Effector CD8-positive, alpha-beta T cell (primary cell): ENCODE measurements around the gene WDR4.
"Not testable (repeated sequence)": the region's sequence is repeated elsewhere in the genome, so short reads cannot be mapped to it uniquely, and the experiment has no call there.

Experiments
- DNase-seq: peaks from one replicate; lab custom pipeline; 2025; lab: John Stamatoyannopoulos, UW

The WDR4 gene

DNA sequence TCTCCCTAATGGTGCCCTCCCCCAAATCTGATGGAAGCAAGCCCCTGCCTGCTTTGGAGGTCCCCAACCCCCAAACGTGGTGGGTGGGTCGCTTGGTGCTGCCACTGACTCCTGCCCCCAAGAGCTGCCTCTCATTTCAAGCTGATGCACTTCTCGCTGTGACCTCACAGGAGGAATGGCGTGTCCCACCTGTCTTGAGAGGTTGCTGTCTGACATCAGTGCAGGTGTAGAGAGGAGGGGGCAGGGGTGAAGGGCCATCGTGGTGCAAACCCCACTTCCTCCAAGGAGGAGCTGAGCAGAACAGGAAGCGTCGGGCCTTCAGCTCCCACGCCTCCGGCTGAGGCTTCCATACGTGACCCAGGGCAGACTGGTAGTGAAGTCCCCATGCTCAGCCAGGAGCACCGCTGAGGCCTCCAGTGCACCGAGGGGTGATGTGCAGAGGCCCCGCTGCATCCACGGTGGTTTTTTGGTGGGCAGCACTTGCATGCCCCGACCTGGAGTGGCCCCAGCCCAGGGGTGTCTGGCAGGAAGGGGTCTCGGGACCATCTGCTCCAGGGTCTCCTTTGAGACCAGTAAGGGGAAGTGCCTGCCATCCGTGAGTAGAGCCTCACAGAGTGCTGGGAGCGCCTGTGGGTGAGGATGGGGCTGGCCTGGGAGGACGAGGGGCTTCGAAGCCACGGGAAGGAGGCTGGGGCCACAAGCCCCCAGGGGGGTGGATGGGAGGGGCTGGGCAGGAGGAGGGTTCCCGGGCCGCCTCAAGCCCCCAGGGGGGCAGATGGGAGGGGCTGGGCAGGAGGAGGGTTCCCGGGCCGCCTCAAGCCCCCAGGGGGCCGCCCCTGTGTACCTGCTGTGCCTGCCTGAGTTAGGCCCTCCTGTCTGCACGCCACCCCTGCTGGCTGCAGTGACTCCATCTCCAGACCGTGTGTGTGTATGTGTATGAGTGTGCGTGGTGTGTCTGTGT is 39.8 kb downstream of the WDR4 start:
- DNase-seq = no peak

DNA sequence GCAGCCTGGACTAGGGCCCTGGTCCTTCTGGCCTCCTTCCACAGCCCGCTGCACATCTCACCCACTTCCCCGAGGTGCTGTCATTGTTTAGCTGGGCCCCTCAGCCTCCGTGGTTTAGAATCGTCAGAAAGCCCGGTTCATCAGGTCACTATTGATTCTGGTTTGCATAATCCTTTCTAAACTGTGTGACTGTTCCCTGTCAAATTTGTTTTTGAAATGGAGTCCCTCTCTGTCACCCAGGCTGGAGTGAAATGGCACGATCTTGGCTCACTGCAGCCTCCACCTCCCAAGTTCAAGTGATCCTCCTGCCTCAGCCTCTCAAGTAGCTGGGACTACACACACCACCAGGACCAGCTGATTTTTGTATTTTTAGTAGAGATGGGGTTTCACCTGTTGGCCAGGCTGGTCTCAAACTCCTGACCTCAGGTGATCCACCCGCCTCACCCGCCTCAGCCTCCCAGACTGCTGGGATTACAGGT is 41.1 kb downstream of the WDR4 start:
- not testable (repeated sequence) for DNase-seq

DNA sequence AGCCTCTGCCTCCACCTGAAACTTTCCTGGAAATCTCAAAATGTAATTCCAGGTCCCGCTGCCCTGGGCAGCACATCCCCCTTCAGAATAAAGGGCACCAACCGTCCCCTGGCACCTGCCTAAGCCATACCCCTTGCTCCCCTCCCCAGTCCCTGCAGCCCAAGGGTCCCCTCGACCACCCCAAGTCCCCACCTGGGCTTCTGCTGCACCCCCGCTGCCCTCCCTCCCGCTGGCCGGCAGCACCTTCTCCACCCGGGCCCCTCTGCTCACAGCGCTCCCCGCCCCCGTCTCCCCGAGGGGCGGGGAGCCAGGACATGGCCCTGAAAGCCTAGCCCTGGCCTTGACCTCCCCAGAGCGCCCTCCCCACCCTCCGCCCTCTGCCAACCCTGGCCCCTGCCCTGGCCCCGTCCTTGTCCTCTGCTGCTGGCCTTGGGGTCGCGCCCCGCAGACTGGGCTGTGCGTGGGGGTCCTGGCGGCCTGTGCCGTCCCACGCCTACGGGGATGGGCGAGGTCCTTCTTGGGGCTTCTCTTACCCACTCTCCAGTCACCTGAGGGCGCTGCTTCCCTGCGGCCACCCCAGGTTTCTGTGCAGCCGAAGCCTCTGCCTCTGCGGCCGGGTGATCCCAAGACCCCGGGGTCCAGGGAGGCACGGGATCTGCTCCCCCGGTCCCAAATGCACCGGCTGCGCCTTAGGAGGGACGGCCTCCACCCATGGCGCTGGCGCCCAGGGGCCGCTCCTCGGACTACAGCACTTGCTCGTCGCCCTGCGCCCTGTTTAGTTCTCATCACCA is 41.7 kb downstream of the WDR4 start:
- no peak for DNase-seq

DNA sequence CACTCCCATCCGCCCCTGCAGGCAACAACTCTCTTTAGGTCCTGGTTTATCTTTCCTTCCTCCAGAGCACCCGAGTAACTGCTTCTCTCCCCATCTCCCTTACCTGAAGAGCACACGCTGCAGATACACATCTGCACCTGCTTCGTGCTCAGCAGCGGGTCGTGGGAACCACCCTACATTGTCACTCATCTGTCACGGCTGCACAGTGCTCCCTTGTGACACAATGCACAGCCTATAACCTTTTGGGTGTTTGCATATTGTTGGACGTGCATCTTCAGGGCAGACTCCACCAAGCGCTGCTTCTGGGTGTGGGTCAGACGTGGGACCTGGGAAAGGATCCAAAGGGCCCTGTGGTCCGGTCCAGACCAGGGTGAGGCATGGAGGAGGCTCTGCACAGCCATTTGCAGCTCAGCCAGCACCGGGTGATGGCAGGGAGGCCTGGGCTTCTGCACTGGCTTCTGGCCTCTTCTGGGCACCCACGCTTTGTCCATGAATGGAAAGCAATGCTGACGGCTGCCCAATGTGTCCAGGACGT is 42.5 kb downstream of the WDR4 start:
- no peak for DNase-seq

DNA sequence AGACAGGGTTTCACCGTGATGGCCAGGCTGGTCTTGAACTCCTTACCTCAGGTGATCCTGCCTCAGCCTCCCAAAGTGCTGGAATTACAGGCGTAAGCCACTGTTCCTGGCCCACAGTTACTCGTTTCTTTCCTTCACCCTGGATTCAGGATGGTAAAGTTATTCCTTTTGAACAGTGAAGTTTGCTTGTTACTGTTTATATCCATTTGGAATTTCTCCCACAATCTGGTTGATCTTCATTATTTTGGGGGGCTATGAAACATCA is 43.0 kb downstream of the WDR4 start:
- no peak for DNase-seq

DNA sequence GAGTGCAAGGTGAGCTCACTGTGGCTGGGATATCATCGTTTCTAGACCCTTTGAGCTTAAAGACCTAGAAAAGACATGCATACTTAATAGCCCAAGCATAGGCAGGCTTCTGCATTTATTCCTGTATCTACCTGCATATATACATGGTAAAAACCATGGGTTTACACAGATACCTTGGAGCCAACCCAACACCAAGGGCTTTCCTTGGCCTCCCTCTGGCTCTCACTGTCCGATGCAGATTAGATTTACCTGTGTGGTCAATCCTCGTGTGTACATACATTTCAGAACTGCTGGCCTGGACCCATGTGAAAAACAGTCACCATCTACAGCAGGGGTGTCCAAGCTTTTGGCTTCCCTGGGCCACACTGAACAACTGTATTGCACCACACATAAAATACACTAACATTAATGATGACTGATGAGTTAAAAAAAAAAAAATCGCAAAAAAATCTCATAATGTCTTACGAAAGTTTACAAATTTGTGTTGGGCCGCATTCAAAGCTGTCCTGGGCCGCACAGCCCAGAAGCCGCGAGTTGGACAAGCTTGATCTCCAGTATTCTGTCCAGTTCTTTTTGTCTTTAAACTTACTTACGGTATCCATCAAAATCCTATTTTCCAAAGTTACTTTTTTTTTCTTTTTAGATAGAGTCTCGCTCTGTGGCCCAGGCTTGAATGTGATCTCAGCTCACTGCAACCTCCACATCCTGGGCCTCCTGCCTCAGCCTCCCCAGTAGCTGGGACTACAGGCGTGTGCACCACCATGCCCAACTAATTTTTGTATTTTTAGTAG is 43.5 kb downstream of the WDR4 start:
- no peak for DNase-seq

DNA sequence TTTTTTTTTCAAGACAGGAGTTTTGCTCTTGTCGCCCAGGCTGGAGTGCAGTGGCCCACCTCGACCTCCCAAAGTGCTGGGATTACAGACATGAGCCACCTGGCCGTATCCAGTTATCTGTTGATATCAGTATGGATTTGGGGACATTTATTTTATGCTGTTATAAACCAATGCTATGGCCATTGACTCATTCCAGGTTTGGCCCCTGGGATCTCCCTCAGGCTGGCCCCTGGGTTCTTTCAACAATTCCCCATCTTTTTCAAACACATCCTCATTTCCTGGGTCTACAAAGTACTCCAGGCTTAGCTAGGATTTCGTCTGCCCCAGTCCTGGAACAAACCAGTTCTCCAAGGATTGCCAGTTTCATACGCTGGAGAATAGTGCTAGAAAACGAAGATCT is 44.1 kb downstream of the WDR4 start:
- no peak for DNase-seq

DNA sequence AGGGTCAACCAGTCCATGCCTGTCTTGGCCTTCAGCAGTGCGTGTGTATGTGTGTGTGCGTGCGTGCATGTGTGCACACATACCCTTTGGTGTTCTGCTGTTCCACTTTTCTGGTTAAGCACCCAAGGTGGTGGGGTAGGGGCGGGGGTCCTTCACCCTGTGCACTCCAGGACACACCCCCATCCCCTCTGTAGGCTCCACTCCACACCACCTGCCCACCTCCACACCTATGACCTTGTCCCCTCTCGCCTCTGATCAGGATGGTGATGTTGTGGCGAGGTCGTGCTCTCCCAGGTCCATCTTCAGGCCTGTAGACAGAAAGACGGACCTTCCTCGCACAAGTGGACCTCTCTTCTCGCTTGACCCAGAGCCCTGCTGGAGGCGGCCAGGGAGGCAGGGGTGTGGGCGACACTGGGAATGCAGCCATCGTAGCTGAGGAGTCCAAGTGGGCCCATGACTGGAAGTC is 44.6 kb downstream of the WDR4 start:
- no peak for DNase-seq

DNA sequence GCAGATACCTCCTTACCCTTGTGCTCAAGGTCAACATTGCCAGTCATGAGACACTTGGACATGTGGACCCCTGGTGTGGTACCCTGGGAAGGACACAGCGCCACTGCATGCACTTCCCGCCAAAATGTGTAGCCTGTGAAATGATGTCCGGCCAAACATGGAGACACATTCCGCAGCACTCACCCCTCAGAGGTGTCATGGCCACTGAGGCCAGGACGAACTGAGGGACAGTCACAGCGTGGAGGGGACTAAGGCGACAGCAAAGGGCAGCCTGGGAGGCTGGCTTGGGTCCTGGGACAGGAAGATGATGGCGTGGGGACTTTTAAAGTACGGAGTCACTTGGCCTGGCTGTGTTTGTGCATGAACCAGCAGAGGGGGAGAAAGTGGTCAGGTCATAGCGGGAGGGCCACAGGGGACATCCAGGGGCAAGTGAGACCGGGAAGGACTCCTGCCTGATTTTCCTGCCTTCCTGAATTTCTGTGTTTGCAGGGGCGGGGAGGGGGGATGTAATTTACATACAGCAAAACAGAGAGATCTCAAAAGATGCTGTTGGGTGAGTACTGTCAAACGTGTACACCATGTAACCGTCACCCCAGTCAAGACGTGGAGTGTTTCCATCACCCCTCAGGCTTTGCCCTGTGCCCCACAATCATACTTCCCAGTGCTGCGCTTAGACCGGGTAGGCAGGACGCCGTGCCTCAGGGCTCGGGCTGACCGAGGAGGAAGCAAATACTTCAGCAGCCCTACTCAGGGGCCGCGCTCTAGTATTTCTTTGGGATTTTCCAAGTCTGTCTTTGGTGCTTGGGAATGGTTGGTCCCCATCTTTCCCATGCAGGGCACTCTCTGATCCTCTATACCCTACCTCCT is 45.2 kb downstream of the WDR4 start:
- no peak for DNase-seq

DNA sequence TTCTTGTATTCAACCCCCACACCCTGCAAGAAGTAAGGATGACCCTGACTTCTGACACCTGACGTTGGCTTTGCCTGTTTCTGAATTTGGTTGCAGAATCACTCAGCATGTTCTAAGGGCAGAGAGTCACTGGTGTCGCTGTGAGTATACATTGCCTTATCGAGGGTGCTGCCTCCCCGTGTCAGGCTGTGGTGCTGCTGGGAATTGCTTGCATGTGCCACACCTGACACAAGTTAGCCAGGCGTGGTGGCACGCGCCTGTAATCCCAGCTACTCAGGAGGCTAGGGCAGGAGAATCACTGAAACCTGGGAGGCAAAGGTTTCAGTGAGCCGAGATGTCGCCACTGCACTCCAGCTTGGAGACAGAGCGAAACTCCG is 45.9 kb downstream of the WDR4 start:
- no peak for DNase-seq

DNA sequence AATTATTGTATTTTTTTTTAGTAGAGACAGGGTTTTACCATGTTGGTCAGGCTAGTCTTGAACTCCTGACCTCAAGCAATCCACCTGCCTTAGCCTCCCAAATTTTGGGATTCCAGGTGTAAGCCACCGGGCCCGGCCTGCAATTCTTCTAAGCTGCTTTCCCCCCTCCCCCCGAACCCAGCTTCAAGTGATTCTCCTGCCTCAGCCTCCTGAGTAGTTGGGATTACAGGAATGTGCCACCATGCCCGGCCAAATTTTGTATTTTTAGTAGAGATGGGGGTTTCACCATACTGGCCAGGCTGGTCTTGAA is 47.1 kb downstream of the WDR4 start:
- not testable (repeated sequence) for DNase-seq

DNA sequence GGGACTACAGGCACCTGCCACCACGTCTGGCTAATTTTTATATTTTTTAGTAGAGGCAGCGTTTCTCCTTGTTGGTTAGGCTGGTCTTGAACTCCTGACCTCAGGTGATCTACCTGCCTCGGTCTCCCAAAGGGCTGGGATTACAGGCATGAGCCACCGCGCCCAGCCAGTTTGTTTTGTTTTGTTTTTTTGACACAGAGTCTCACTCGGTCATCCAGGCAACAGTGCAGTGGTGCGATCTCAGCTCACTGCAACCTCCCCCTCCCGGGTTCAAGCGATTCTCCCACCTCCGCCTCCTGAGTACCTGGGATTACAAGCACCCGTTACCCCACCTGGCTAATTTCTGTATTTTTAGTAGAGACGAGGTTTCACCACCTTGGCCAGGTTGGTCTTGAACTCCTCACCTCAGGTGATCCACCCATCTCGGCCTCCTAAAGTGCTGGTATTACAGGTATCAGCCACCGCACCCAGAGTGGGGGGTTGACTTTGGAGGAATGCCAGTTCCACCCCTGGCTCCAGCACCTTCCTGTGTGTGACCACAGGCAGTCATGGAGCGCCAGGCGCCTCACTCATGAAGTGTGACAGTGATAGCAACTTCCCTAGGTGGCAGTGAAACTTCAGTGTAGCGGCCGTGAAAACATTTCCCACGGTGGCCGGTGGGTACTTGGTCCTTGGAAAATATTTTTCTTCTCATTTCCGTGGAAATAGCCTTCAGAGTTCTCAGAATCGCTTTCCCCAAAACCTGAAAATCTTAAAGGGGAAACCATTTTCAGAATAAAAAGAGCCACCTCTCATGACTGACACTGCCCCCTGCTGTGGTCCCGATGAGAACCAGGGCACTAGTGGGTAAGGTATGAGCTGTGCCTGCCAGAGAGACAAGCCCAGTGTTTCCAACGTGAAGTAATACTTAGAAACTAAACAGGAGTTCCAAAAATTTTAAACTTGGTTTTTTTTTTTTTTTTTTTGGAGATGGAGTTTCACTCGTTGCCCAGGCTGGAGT is 48.6 kb downstream of the WDR4 start:
- no peak for DNase-seq

DNA sequence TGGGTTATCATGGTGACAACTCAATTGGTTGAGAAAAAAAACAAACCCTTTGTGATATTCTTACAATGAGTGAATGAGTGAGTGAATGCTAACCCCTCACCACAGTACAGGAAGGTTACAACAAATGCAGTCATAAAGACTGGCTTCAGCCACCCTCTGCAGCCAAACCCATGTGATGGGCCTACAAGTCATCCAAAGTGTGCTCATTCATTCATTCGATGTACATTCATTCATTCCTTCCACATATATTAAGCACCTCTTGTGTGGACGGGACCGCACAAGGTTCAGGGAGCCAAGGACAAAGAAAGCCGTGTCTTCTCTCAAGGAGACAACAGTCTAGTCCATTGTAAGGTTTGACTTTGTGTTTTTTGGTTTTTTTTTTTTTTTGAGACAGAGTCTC is 49.4 kb downstream of the WDR4 start:
- no peak for DNase-seq

DNA sequence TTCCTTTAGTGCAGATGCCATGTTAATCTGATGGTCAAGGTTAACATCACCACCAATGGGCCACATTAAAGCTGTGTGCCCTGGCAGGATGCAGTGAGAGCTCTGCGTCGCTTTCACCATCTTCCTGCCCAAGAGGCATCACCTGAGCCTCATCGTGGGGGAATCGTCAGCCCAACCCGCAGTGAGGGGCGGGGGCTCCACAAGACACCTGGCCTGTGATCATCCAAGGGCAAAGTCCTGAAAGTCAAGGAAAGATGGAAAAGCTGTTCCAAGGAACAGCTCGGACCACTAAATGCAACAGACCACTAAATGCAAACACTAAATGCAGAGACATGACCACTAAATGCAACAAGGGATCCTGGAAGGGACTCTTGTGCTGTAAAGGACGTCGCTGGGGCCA is 49.9 kb downstream of the WDR4 start:
- DNase-seq = no peak

DNA sequence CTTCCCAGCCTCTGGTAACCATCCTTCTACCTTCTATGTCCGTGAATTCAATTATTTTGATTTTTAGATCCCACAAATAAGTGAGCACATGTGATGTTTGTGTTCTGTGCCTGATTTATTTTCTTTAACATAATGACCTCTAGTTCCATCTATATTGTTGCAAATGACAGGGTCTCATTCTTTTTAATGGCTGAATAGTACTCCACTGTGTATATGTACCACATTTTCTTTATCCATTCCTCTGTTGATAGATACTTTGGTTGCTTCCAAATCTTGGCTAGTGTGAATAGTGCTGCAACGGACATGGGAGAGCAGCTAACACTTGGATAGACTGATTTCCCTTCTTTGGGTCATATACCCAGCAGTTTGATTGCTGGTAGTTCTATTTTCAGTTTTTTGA is 51.8 kb downstream of the WDR4 start:
- no peak for DNase-seq

DNA sequence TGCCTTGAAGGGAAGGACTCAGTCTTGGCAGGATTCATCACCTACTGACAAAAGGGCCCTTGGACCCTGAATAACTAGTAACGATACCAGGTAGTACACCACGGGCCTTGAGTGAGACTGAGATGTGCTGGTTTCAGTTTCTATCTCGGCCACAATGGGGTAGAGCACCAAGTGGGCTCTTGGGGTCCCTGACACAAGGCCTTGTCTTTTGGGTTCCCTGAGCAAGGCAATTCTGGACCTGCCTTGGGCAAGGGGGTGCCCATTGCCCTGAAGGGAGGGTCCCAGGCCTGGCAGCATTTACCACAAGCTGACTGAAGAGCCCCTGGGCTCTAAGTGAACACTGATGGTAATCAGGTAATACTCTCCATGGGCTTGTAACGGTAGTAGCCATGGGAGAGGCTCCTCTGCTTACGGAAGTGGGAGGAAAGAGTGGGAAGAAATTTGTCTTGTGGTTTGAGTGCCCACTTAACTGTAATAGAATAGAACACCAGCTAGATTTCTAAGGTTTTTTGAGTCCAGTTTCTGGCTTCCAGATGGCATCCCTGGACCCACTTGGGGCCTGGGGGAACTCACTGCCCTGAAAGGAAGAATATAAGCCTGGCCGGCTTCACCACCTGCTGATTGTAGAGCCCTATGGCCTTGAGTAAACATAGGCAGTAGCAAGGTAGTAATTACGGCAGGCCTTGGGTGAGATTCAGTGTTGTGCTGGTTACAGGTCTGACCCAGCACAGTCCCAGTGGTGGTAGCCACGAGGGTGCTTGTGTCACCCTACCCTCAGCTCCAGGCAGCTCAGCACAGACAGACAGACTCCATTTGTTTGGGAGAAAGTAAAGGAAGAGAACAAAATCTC is 58.5 kb downstream of the WDR4 start:
- DNase-seq = no peak

DNA sequence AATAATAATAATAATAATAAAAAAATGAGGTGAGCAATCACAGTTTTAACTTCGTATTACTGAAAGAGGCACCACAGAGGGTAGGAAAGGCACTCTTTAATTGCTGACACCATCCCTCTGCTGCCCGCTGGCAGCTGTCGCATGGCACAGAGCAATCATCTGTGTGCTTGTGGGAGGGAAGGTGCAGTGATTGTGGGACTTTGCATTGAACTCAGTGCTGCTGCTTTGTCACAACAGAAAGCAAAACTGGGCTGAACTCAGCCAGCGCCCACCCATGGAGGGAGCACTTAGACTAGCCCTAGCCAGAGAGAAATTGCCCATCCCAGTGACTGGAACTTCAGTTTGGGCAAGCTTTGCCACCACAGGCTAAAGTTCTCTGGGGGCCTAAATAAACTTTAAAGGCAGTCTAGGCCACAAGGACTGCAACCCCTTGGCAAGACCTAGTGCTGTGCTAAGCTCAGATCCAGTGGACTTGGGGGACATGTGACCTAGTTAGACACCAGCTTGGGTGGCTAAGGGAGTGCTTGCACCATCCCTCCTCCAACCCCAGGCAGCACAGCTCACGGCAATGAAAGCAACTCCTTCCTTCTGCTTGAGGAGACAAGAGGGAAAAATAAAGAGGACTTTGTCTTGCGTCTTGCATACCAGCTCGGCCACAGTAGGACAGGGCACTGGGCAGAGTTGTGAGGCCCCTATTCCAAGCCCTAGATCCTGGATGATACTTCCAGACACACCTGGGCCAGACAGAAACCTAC is 59.3 kb downstream of the WDR4 start:
- no peak for DNase-seq

DNA sequence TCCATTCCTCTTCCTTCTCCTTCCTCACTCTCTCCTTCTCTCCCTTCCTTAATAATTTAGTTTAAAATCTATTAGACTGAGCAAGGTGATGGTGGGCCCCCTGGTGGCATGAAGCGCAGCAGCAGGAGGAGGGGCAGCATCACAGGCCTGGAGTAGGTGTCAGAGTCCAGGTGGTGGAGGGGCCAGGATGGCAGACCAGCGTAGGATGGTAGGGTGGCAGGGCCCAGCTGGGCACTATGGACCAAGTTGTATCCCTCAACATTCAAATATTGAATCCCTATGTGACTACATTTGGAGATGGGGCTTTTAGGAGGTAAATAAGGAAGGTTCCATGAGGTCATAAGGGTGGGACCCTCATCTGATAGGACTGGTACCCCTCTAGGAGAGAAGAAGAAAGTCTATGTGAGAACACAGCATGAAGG is 61.0 kb downstream of the WDR4 start:
- peak; percentile 28 for DNase-seq
